ENCODE data around the gene SLC46A1.

Gene SLC46A1

DNA sequence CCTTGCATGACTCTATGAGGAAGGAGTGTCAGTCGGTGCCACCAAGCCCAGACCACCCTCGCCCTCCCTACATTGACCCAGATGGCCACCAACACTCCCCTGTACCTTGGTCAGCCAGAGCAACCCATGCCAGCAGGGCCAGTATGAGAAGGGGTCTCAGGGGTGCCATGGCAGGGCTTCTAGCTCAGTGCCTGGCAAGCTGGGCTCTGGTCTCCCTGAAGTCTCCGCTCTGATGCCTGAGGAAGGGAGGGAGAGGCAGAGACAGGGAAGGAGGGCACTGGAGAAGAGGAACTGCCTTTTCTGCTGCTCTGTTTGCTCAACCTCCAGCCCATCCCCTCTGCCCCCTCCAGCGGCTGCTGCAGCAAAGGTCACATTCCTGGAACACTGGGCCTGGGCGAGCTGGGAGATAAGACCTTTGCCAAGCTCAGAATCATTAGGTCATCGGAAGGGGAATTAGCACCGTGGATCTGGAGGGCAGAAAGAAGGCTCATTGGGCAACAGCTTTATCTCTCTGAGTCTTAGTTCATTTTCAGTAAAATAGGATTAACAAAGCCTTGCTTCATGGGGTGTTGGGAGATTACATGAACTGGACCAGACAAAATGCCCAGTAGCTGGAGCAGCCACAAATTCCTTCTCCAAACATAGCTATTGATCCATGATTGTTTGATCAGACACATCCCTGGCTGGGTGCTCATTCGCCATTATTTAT lies 35.8 kb downstream of the SLC46A1 start, which contains the start of gene VTN:
Gene VTN, minus strand, starts transcription at position 273 of the 709 bp plus-strand sequence. Its CDS starts 104 bp downstream, at position 169.
- TF ChIP-seq, protein P1, sequence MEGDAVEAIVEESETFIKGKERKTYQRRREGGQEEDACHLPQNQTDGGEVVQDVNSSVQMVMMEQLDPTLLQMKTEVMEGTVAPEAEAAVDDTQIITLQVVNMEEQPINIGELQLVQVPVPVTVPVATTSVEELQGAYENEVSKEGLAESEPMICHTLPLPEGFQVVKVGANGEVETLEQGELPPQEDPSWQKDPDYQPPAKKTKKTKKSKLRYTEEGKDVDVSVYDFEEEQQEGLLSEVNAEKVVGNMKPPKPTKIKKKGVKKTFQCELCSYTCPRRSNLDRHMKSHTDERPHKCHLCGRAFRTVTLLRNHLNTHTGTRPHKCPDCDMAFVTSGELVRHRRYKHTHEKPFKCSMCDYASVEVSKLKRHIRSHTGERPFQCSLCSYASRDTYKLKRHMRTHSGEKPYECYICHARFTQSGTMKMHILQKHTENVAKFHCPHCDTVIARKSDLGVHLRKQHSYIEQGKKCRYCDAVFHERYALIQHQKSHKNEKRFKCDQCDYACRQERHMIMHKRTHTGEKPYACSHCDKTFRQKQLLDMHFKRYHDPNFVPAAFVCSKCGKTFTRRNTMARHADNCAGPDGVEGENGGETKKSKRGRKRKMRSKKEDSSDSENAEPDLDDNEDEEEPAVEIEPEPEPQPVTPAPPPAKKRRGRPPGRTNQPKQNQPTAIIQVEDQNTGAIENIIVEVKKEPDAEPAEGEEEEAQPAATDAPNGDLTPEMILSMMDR (IDR thresholded peaks at IDR 0.05; ENCODE audit: control insufficient read depth, insufficient read depth, low read depth, low read length, missing control alignments), result no peak
- H3K4me3 ChIP-seq (ENCODE audit: control insufficient read depth, low read depth, low read length), result peak within 1 kb of the TSS; percentile 85
- peak; percentile 31 for DNase-seq (ENCODE audit: low read depth)

DNA sequence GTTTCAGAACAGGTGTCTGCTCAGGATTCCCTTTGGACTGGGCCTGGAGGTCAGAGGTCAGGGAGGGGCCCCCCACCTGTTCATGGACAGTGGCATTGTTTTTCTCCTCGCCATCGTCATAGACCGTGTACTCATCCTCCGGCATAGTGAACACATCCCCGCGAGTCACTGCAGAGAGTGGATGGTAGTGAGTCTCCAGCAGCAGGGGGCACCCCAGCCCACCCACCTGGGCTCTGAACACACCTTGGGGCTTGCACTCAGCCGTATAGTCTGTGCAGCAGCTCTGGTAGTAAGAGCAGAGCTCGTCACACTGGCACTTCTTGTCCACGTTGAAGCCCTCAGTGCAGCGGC lies 36.4 kb downstream of the SLC46A1 start:
- DNase-seq (ENCODE audit: low read depth), result no peak

DNA sequence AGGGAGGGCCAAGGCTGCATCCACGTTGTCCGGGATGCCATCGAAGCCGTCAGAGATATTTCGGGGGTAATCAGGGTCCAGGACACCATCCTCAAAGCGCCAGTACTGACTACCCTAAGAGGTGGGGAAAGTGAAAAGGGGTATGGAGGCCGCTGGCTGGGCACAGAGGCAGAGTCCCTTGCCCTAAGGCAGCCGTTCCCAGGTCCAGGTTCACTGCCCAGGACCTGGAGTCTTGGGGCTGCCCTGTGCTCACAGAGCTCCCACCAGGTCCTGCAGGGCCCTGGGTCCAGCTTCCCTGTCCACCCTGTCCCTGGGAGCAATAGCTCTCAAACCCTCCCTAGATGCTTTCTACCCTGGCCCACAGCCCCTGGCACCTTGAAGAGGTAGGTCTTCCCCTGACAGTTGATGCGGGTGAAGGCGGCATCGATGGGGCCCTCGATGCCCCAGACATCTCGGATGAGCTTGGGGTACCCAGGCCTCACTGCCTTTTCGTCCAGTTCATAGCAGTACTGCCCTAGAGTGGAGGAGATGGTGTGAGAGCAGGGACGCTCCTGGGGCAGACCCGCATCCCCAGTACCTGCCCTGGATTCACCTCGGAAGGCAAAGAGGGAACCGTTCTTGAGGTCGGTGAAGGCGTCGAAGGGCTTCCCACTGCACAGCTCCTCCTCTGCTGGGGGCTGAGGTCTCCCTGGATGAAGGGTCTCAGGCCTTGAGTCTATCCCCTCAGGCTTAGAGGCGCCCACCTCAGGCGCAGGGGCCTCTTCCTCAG lies 36.9 kb downstream of the SLC46A1 start:
- DNase-seq (ENCODE audit: low read depth), result no peak
- no peak overlapping the region for H3K4me3 ChIP-seq (ENCODE audit: control insufficient read depth, low read depth, low read length)
- TF ChIP-seq, protein P1 (IDR thresholded peaks at IDR 0.05; ENCODE audit: control insufficient read depth, insufficient read depth, low read depth, low read length, missing control alignments), result no peak

More for the DNA sequence above, 36.4 kb downstream of the SLC46A1 start:
- TF ChIP-seq, protein P1 (IDR thresholded peaks at IDR 0.05; ENCODE audit: control insufficient read depth, insufficient read depth, low read depth, low read length, missing control alignments), result no peak
- no peak overlapping the region for H3K4me3 ChIP-seq (ENCODE audit: control insufficient read depth, low read depth, low read length)

DNA sequence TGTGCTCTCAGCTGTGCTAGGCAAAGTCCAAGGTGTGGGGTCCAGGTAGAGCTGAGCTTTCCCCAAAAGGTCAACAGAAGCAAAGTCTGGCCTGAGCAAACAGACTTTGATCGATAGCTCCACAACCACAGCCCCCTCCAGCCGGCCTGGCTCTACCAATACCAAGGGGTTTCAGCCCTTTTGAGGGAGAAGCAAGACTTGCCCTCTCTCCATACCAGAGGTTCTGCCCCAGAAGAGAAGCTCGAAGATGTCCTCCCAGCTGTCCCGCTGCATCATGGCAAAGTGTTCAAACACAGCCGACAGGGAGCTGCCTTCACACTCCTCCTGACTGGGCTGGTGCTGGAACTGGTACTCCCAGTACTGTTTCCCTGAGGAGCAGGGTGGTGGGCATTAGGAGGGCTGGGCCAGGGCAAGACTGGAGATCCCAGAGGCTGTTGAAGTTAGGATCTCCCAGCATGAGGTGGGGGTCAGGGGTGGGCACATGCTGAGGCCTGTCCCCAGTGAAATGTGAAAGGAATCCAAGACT lies 37.6 kb downstream of the SLC46A1 start:
- TF ChIP-seq, protein P1 (IDR thresholded peaks at IDR 0.05; ENCODE audit: control insufficient read depth, insufficient read depth, low read depth, low read length, missing control alignments), result no peak
- no peak for DNase-seq (ENCODE audit: low read depth)
- no peak overlapping the region for H3K4me3 ChIP-seq (ENCODE audit: control insufficient read depth, low read depth, low read length)

DNA sequence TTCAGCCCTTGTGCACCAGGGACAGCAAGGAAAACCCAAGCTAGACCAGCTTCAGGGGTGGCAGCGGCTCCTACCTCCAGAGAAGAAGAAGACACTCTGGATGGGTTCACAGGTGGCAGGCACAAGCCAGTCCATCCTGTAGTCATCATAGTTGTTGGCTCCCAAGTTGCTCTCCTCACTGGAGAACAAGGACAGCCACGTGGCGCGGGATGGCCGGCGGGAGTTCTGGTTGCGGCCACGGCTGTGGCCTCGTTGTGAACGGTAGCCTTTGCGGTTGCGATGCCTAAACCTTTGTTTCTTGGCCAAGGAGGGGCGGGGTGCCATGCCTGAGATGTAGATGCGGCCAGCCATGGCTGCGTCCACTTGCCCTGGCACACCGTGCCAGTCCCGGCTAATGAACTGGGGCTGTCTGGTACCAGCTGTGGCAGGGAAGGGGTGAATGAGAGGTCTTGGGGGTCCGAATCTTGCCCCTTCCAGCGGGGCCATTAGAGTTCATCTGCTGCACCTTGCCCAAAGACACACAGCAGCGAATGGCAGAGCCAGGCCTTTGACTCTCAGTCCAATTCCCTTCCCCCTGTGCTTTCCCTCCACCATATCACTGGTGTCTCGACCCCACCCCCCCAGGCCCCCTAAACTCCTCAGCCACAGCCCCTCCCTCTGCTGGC lies 38.2 kb downstream of the SLC46A1 start:
- DNase-seq (ENCODE audit: low read depth), result no peak
- no peak overlapping the region for H3K4me3 ChIP-seq (ENCODE audit: control insufficient read depth, low read depth, low read length)
- TF ChIP-seq, protein P1 (IDR thresholded peaks at IDR 0.05; ENCODE audit: control insufficient read depth, insufficient read depth, low read depth, low read length, missing control alignments), result no peak

DNA sequence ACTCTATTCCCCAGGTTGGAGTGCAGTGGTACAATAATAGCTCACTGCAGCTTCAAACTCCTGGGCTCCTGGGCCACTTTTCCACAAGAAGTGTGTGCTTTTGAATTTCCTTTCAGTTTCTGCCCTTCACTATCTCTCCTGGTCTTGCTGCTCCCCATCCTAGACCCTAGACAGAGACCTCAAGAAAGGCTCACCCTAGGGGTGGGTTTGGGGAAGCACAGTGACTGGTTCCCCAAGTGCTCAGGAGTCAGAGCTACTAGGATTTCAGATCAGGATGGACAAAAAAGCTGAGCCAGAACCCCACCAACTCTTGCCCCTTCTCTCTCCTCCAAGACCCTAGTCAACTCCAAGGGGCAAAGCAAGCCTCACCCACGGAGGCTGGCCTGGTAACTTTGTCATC lies 39.4 kb downstream of the SLC46A1 start:
- no peak overlapping the region for H3K4me3 ChIP-seq (ENCODE audit: control insufficient read depth, low read depth, low read length)
- DNase-seq (ENCODE audit: low read depth), result no peak
- TF ChIP-seq, protein P1 (IDR thresholded peaks at IDR 0.05; ENCODE audit: control insufficient read depth, insufficient read depth, low read depth, low read length, missing control alignments), result no peak

All from AG09309 (cell line).